GM18498 (cell line): ENCODE results near the gene CDCA5.

ENCODE experiments used
- ATAC-seq: cut with Tn5 transposase; IDR thresholded peaks from one replicate; pipeline ENCODE4 v1.9.1; 2021; ENCODE audit warnings: mild to moderate bottlenecking, moderate library complexity; ENCODE audit not compliant: unreplicated experiment

The CDCA5 gene

DNA sequence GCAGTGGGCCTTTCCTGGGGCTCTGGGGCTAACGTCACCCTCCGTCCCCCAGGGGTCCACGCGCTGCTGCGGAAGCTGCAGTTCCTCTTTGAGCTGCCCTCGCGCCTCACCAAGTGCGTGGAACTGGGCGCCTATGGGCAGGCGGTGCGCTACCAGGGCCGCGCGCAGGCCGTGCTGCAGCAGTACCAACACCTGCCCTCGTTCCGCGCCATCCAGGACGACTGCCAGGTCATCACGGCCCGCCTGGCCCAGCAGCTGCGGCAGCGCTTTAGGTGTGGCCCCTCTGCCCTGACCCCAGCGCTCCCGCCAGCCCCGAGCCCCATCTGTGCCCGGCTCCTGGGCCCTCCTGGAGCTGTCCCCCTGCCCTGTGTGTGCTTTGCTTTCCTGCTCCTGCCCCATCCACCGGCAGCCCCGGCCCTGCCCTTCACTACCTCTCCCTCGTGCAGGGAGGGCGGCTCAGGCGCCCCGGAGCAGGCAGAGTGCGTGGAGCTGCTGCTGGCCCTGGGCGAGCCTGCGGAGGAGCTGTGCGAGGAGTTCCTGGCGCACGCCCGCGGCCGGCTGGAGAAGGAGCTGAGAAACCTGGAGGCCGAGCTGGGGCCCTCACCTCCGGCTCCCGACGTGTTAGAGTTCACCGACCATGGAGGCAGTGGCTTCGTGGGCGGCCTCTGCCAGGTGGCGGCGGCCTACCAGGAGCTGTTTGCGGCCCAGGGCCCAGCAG lies 24.1 kb upstream of the CDCA5 start:
- no peak for ATAC-seq

DNA sequence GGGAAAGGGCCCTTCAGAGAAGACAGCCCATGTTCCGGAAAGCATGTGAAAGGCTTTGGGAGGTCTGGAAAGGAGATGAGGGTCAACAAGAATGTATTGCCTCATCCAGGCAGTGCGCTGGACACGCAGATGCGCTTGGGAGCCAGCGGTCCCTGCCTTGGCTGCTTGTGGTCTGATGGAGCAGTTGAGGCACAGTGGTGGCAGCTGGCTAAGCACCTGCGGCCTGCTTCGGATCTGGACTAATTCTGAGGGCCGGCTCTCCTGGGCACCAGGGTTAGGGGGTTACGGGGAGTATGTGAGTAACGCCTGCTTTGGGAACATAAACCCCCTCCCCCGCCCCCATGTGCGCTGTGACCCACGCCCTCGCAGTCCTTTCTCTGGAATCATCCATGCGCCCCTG lies 23.2 kb upstream of the CDCA5 start:
- ATAC-seq, result no peak

DNA sequence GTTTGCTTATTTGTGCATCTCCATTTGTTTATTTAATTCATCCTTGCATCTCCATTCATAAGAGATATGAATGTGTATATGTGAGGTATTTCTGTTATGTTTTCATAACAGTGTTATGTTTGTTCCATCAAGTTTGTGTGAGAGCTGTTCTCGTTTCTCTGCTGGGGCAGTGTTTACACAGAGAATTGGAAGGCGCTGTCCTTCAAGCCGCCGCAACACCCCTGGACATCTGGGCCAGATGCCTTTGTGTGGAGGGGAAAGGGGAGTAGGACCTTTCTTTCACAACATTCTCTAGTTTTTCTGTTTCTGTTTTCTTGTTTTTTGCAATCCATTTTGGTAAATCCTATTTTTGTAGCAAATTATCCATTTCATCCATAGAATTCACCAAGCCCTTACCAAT lies 20.8 kb upstream of the CDCA5 start:
- ATAC-seq, result no peak

DNA sequence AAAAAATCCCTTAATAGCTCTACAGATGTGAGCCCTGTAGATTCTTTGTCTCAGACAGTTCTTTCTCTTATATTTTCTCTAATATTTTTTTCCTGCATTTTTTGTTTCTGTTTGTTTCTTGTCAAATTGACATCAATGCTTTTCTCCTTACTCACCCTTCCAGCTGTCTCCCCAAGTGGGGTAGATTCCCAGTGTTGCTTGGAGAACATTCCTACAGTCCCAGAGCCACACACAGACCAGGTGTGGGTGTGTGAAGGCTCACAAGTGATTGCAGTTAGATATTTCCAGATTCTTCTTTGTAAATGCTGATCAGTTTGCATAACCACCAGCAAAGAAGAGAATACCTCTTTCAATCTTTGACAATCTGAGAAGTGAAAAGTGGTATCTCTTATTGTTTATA lies 19.6 kb upstream of the CDCA5 start:
- ATAC-seq, result no peak

DNA sequence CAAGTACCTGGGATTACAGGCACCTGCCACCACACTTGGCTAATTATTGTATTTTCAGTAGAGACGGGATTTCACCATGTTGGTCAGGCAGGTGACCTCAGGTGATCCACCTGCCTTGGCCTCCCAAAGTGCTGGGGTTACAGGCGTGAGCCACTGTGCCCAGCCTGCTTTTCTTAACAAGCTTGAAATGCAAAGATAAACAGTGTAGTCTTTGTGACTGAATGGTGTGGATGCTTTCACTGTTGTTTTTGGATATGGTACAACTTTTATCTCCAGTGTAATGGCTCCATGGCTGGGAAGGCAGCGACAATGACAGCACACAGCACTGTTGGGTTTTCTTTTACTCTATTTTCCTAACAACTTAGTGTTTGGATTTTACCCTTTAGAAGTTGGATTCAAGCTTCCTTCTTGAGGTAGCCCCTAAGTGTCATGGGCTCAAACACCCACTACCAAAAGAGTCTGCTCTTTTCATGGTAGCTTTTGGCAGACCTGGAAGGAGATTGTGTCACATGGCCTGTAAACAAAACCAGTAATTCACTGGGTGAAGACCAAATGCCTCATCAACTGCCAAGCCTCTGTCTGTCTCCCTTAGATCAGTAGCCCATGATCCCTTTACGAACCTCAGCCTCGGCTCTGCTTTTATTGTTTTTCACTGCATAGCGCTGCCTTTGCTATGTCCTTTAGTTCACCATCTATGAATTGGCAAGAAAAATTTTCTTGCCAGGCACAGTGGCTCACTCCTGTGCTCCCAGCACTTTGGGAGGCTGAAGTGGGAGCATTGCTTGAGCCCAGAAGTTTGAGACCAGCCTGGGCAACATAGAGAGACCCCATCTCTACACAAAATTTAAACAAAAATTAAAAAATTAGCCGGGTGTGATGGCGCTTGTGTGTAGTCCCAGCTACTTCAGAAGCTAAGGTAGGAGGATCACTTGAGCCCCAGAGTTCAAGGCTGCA lies 18.6 kb upstream of the CDCA5 start:
- no peak for ATAC-seq

DNA sequence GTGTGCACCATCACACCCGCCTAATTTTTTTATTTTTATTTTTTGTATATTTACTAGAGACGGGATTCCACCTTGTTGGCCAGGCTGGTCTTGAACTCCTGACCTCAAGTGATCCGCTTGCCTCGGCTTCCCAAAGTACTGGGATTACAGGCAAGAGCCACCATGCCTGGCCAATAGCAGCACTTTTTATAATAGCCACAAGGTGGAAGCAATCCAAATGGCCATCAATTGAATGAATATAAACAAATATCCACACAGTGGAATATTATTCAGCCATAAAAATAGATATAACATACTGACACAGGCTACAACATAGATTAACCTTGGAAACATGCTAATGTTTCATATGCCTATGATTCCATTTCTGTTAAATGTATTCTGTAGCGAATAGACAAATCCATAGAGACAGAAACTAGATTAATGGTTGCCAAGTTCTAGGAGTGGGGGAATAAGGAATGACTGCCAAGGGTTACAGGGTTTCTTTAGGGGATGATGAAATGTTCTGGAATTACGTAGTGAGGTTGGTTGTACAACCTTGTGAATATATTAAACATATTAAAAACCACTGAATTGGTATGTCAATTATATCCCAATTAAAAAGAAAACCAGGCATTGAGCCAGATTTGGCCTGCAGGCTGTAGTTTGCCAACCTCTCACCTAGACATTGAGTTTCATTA lies 17.0 kb upstream of the CDCA5 start:
- ATAC-seq, result no peak

DNA sequence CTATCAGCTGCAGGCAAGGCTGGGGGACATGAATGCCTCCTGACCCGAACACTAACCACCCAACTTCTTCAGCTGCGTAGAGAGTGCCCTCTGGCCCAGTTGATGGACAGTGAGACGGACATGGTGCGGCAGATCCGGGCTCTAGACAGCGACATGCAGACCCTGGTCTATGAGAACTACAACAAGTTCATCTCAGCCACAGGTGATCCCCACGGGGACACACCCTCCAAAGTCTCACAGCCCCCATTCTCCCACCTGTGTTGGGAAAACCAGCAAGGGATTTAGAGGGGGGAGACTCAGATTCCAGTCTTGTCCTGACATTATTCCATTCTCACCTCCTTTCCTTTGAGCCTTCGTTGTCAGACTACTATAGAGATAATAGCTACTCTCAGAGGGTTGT lies 13.1 kb upstream of the CDCA5 start:
- no peak for ATAC-seq

DNA sequence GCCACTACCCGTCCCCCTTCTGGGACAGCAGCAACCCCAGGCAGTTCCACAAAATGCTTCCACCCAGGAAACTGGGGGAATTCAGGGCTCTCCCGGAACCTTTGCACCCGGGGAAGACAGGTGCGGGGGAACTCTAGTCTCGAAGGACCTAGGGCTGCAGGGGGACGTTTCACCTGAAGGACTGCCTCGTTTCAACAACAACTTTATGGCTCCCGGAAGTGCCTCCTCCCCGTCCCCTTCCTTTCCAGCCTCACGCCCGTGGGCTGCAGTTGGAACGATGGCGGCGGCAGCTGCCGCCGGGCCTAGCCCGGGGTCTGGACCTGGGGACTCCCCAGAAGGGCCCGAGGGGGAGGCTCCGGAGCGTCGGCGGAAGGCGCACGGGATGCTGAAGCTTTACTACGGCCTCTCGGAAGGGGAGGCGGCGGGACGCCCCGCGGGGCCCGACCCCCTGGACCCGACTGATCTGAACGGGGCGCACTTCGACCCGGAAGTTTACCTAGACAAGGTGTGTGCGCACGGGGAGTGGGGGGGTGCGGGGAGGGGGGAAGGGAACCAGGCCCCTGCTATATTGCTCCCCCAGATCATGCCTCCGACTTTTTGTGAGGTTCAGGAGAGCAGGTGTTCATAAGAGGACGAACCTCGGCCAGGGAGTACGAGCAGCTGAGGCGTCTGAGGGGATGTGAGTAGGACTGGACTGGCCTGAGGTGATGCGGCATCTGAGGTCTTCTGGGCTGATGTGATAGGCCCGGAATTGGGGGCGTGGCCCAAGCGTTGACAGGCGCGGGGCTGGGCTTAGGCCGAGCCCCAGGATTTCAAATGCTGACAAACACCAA lies 12.3 kb upstream of the CDCA5 start, which contains the start of gene VPS51:
Gene VPS51 (plus strand): TSS at position 241 of the 833 bp plus-strand sequence. CDS start 37 bp downstream, at position 278.
- ATAC-seq, result peak; percentile 86

DNA sequence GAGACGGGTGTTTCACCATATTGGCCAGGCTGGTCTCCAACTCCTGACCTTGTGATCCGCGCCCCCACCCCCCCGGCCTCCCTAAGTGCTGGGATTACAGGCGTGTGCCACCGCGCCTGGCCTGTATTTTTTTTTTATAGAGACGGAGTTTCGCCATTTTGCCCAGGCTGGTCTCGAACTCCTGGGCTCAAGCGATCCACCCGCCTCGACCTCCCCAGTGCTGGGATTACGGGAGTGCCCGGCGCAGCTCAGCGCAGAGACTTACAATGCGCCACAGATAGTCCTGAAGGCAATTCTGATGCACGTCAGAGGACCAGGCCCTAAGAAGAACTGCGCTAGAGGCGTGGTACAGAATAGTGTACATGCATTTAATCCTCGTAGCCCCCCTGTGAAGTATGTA lies 11.6 kb upstream of the CDCA5 start:
- ATAC-seq, result no peak

DNA sequence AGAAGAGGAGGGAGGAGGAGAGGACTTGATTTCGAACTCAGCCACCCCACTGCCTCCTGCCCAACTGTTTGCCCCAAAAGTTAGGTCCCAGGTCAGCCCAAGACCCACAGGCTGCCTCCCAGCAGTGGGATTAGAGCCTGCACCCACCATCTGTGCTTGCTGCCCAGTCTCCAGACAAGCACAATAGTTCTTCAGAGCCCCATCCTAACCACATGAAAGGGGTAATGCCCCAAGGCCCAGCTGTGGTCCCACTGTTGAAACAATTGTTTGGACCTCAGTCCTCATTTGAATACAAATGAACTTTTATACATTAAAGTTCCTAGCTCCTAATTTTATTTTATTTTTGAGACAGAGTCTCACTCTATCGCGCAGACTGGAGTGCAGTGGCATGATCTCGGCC lies 6.8 kb upstream of the CDCA5 start:
- no peak for ATAC-seq

DNA sequence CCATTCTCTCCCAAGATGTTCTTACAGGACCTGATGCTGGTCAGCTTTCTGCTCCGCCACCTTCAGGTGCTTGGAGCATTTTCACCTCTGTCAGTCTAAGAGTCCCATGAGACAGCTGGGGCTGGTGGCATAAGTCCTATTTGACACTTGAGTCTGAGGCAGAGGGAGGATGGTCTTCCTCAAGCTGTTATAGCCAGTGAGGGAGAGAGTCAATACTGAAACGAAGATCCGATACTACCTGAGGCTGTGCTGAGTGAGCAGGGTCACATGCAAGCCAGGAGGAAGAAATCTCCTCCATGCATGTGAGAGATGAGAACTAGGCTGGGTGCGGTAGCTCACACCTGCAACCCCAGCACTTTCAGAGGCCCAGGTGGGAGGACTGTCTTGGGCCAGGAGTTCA lies 5.8 kb upstream of the CDCA5 start:
- no peak for ATAC-seq

DNA sequence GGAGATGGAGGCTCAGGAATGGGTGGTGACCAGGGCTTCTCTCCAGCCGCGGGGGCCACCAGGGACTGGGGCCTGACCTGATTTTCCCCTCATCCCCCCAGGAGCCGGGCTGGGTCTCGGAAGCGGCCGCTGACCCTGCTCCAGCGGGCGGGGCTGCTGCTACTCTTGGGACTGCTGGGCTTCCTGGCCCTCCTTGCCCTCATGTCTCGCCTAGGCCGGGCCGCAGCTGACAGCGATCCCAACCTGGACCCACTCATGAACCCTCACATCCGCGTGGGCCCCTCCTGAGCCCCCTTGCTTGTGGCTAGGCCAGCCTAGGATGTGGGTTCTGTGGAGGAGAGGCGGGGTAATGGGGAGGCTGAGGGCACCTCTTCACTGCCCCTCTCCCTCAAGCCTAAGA lies 4.0 kb upstream of the CDCA5 start:
- no peak for ATAC-seq

DNA sequence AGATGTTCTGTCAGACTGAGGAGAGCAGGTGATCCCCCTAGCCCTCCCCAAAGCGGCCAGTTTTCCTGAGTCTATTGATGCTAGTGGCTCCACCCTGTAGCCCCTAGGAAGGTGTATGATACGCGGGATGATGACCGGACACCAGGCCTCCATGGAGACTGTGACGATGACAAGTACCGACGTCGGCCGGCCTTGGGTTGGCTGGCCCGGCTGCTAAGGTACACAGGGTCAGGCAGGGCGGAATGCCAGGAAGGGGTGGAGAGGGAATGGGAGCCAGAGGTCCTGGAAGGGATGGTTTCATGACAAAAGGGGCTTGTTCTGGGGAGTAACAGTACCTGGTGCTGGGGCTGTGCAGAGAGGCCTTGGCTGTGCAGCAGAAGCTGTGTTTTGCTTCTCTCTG lies 3.4 kb upstream of the CDCA5 start:
- no peak for ATAC-seq

DNA sequence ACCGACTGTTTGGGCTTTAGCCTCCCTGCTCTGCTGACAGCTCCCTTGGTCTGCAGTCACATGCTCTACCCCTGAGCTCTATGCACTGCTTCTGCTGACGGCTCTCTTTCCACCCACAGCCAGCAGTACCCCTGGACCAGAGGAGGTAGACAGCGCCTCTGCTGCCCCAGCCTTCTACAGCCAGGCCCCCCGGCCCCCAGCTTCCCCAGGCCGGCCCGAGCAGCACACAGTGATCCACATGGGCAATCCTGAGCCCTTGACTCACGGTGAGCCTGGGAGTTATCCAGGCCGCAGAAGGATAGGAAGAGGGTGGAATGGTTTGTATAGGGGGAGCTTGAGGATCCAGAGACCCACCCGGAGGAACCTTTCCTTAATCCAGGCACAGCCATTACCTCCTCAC lies 3.0 kb upstream of the CDCA5 start:
- no peak for ATAC-seq

DNA sequence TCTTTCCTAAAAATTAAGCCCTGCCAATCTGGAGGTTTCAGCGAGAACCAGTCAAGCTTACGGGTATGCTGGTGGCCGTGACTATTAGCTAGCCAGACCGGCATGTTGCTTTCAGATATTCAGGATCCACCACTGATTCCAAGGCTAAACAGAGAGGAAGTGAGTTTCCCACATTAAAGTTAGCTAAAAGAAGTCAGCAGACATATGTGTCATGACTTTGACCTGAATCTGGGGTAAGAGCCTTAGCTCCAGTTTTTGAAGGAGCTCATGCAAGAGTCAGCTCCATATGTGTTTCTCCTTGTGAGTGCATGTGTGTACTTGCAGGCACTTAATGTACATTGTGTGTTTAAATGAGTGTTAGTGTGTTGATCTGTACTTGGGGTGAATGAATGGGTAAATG lies 1.6 kb upstream of the CDCA5 start:
- ATAC-seq, result no peak

DNA sequence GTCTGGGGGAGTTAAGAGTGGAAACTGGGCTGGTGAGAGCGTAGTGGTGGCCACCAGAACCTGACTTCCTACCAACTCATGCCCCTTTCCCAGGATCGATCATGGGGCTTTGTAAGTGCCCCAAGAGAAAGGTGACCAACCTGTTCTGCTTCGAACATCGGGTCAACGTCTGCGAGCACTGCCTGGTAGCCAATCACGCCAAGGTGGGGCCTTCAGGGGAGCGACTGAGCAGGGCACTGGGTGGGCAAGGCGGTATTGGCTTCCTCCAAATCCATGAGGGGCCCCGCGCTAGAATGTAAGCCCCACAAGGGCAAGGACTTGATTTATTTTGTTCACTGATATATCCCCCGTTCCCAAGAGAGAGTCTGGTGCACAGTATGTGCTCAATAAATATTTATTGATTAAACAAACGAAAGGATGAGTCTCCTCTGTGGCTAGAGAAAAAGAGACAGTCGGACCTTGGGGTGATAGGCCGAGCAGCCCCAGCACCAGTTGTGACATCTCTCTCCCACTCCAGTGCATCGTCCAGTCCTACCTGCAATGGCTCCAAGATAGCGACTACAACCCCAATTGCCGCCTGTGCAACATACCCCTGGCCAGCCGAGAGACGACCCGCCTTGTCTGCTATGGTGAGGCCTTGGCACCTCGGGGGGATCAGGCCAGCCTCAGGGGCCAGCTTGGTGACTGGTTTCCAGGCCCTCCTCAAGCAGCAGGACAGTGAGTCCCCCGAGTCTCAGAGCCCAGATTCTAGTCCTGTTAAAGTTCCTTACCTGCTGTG lies 947 bp upstream of the CDCA5 start:
- ATAC-seq, result no peak

DNA sequence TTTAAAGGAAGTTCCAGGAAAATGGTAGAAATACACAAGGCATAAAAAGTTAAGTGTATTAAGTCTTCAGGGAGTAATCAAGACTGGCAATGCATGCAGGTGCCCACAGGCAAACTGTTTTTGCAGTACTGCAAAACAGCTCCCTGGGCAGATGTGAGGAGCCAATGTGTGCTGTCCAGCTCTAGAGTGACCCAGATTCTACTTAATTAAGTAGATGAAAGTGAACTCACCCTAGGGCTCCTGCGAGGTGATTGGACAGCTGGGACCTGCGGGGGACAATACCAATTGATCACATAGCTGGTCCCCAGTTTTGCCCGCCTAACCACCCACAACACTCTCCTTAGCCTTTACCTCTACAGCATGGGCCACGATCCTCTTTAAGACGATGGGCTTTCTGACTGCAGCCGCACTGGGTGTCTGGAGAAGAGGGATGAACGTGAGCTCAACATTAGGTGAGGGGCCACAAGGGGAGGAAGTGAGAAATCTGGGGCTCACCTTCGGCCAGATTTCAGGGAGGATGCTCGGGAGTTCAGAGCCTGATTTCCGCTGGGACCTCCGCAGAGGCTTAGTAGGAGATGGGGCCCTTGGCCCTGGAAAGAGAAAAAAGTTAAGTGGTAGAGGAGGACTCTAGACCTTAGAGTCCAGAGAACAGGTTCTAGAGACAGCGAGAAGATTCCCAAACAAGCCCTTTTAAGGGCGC lies 556 bp downstream of the CDCA5 start:
- peak; percentile 27 for ATAC-seq

DNA sequence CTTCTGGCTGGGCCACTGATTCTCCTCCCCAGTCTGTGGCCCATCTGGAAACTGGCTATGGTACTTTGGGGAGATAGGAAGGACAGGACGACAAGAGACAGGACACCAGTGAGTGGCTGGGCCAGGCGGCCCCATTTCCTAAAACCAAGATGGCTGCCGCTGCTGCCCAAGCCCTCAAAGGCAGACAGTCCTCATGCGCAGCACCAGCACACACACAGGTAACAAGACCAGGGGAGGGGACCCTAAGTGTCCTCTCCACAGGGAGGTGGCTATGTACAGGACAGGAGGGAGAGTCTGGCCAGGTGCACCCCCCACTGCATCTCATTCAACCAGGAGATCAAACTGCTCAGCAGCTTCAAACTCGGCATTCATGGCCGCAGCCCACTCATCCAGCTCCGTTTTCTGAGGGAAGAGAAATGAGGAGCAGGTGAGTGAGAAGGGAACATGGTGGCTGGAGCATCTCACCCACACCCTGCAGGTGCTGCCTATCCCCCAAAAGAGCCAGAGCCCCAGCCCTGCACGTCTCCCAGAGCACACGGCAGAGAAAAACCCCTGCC lies 5.0 kb downstream of the CDCA5 start:
- no peak for ATAC-seq

DNA sequence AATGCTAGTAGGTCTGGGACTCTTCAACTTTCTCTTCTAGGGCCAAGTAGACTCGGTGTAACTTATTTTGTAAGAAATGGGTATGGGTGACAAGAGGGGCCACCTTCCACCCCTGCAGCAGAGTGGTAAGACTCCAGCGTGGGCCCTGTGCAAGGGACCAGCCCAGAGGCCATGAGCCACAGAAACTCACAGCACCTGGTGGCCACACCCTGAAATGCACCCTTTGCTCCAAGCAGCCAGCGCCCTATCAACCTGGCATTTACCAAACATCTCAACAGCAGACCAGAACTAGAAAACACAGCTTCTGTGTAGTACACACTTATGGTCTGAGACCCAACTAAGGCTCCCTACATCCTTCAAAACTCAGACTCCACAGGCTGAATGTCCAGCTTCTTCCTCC lies 5.7 kb downstream of the CDCA5 start:
- ATAC-seq, result peak; percentile 46
